GM03348 (cell line): ENCODE measurements around the gene TNK2.
"Not testable (repeated sequence)": the region's sequence is repeated elsewhere in the genome, so short reads cannot be mapped to it uniquely, and the experiment has no call there.

Experiments used
- DNase-seq: peaks from one replicate; pipeline ENCODE4 v3.0.0; 2012; ENCODE audit warnings: low spot score

The TNK2 gene

GRCh38 chr3:195885036-195885891 lies 23.1 kb downstream of the TNK2 start:
- DNase-seq: no peak

DNA sequence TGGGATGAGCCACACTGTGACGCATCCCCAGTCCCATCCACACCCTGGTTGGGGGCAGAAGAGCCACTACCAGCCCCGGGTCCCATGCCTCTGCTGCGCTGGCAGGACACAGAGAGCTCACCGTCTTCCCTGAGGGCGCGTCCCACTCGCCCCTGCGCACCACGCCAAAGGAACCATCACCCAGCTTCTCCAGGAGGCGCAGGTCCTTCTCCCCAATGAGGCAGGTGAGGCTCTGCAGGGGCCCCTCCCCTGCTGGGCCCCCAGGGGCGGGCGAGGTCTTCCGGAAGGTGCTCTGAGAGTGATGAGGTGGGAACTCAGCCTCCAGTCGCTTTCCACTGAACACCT lies 23.7 kb downstream of the TNK2 start:
- DNase-seq: no peak

- no peak for DNase-seq
Observed at GRCh38 chr3:195883801-195884200, 24.6 kb downstream of the TNK2 start.

- no peak for DNase-seq
Observed at GRCh38 chr3:195883160-195883559, 25.2 kb downstream of the TNK2 start.

DNA sequence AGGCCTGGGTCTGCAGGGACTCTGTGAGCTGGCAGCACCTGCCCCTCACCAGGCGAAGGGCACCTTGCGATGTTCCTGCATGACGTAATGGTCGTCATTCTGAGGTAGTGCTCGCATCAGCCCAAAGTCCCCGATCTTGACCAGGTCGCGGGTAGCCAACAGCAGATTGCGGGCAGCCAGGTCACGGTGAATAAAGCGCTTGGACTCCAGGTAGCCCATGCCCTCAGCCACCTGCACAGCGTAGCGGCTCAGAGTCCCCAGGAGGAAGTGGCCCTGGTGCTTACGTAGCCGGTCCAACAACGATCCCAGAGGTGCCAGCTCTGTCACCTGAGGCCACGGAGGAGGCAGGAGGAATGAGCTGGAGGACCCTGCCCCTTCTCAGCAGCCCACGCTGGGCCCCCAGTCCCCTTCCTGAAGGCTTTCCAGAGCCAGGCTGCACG lies 26.3 kb downstream of the TNK2 start:
- no peak for DNase-seq

- DNase-seq: no peak
Observed at GRCh38 chr3:195881276-195881988, 26.9 kb downstream of the TNK2 start.

DNA sequence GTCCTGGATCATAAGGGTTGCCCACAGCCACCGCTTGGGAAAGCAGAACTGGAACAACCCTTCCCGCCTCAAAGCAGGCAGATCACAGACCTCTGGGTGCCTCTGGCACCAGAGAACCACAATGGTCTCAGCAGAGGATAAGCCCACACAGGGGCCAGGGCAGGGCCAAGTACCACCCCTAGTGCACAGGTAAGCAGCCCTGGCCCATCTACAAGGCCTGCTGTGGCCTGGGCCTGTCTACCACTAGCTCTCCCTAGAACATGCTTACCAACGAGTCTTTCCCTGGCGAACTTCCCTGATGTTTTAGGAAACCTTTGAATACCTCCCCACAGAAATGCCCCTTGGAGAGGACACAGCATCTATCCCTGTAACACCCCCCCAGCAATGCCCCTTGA lies 28.3 kb downstream of the TNK2 start:
- DNase-seq: no peak

GRCh38 chr3:195879416-195880036 lies 28.8 kb downstream of the TNK2 start:
- DNase-seq: no peak

DNA sequence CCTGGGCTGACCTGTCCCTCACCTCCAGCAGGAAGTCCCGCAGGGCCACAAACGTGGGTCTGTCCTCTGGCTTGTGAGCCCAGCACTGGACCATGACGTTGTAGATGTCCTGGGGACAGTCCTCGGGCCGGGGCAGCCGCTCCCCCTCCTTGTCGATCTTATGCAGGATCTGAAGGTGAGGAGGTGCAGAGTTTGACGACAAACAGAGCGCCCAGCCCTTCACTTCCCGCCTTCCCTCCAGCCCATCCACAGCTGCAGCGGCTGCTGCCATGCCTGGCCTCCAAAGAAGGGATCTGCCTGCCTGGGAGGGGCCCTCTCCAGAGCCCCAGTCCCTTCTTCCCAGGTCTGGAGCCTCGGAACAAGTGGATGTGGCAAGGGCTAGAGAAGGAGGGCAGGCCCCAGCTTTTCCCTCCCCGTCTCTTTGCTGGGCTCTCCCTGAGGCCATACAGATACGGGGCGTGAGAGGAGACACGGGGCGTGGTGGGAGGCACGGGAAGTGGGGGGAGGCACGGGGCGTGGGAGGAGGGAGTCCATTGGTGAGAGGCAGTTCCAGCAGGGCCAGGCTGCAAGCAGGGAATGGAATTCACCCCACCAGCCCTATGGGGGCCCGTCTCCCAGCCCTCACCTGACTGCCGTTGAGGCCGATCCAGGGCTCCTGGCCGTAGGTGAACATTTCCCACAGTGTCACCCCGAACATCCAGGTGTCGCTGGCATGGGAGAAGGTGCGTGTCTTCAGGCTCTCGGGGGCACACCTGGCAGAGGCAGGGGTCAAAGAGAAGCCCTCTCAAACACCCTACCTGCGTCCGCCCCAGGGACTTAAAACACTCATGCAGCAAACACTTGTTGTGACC lies 29.7 kb downstream of the TNK2 start:
- DNase-seq: no peak

GRCh38 chr3:195877767-195878423 lies 30.5 kb downstream of the TNK2 start:
- no peak for DNase-seq

GRCh38 chr3:195877136-195877715 lies 31.1 kb downstream of the TNK2 start:
- DNase-seq: no peak

- no peak for DNase-seq
Observed at GRCh38 chr3:195876297-195877064, 31.9 kb downstream of the TNK2 start.

- DNase-seq: no peak
Observed at GRCh38 chr3:195875482-195876236, 32.7 kb downstream of the TNK2 start.

- DNase-seq: no peak
Observed at GRCh38 chr3:195873971-195874370, 34.4 kb downstream of the TNK2 start.

GRCh38 chr3:195873281-195873887 lies 35.0 kb downstream of the TNK2 start:
- DNase-seq: no peak

DNA sequence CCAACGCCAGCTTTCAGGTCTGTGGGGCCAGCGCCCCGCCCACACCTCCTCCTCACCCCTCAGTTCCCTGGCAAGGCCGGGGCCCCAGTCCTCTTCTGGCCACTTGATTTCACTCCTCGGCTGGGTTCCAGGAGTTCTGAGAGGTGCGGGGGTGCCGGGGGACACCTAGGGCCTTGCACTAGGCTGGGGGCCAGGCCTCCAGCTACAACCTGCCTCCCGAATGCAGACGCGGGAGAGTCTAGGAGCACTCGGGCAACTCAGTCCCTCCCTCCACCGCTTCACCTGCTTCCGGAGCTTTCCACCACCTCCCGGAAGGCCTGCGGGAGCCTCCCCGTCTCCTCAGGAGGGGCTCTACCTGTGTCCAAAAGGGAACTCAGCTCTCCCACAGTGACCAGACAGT lies 35.6 kb downstream of the TNK2 start:
- no peak for DNase-seq

- DNase-seq: no peak
Observed at GRCh38 chr3:195872097-195872496, 36.3 kb downstream of the TNK2 start.

DNA sequence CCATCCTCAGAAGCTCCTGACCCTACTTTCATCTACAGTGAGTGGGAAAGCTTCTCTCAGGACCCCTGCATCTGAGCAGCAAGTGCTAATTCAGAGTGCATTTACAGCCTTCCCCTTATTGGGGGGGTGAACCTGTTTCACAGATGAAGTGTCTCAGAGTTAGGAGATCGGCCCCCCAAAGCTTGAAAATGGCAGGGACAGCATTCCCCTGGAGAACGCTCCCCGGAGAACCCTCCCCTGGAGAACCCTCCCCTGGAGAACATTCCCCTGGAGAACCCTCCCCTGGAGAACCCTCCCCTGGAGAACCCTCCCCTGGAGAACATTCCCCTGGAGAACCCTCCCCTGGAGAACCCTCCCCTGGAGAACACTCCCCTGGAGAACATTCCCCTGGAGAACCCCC lies 36.7 kb downstream of the TNK2 start:
- DNase-seq: not testable (repeated sequence)

DNA sequence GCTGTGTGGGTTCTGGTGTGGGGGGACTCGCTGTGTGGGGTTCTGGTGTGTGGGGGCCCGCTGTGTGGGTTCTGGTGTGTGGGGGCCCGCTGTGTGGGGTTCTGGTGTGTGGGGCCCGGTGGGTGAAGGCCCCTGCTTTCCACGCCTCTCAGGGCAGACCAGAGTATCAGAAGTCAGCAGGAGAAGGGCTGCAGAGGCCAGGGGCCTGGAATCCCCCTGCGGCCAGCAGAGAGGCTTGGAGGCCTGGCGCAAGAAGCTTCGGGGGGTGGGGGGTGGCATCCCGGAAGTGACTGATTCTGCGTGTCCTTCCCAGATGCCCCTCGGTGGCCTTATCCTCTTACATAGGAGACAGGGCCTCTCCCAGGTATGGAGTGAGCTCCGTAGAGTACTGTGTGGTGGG lies 37.4 kb downstream of the TNK2 start:
- DNase-seq: no peak
